Stimulated activated naive CD8-positive, alpha-beta T cell treated with anti-CD3 and anti-CD28 coated beads, Interleukin-15, Interleukin-2, amounts not matched to agents 100 ng/mL and 50 ng/mL, for 24 hours (primary cell): ENCODE data around the gene PPP1R18.
"Not testable (repeated sequence)": the region's sequence is repeated elsewhere in the genome, so short reads cannot be mapped to it uniquely, and the experiment has no call there.

Experiments used
- H3K27ac Mint-ChIP-seq: one replicate; pipeline ENCODE4 v1.8.0; 2021; ENCODE audit warnings: mild to moderate bottlenecking, mixed read lengths
- H3K27me3 Mint-ChIP-seq: one replicate; pipeline ENCODE4 v1.8.0; 2021; ENCODE audit warnings: mixed read lengths
- H3K36me3 Mint-ChIP-seq: one replicate; pipeline ENCODE4 v1.8.0; 2021; ENCODE audit warnings: low read depth, mixed read lengths
- H3K4me1 Mint-ChIP-seq: one replicate; pipeline ENCODE4 v1.8.0; 2021; ENCODE audit warnings: low read depth, mixed read lengths
- H3K4me3 Mint-ChIP-seq: one replicate; pipeline ENCODE4 v1.8.0; 2021; ENCODE audit warnings: mild to moderate bottlenecking, mixed read lengths
- H3K9me3 Mint-ChIP-seq: one replicate; pipeline ENCODE4 v1.8.0; 2021; ENCODE audit warnings: mixed read lengths

The PPP1R18 gene

GRCh38 chr6:30722280-30723112 lies 36.1 kb upstream of the PPP1R18 start:
- peaks cover 56% of the 10 kb centered on the region for H3K36me3 Mint-ChIP-seq
- H3K4me1 Mint-ChIP-seq = peaks cover 61% of the 10 kb centered on the region
- peak overlapping the region; percentile 99 for H3K4me3 Mint-ChIP-seq
- peak overlapping the region; percentile 99 for H3K27ac Mint-ChIP-seq
- no peaks in the 10 kb centered on the region for H3K27me3 Mint-ChIP-seq
- H3K9me3 Mint-ChIP-seq = no peaks in the 10 kb centered on the region

- H3K9me3 Mint-ChIP-seq, H3K27me3 Mint-ChIP-seq: not testable (repeated sequence)
- Mint-ChIP-seq H3K4me3 (peak overlapping the region; percentile 99), H3K4me1 (peaks cover 63% of the 10 kb centered on the region), H3K27ac (peak overlapping the region; percentile 99), H3K36me3 (peaks cover 58% of the 10 kb centered on the region)
Observed at GRCh38 chr6:30722025-30722279, 35.5 kb upstream of the PPP1R18 start.

- H3K4me1 Mint-ChIP-seq = peaks cover 66% of the 10 kb centered on the region
- H3K4me3 Mint-ChIP-seq = peak overlapping the region; percentile 99
- H3K27me3 Mint-ChIP-seq = no peaks in the 10 kb centered on the region
- peak overlapping the region; percentile 99 for H3K27ac Mint-ChIP-seq
- H3K36me3 Mint-ChIP-seq = peaks cover 60% of the 10 kb centered on the region
- no peaks in the 10 kb centered on the region for H3K9me3 Mint-ChIP-seq
Observed at GRCh38 chr6:30721198-30722024, 35.0 kb upstream of the PPP1R18 start.

GRCh38 chr6:30720738-30721197 lies 34.3 kb upstream of the PPP1R18 start:
- Mint-ChIP-seq H3K27ac (peak overlapping the region; percentile 99), H3K4me1 (peaks cover 71% of the 10 kb centered on the region), H3K36me3 (peaks cover 65% of the 10 kb centered on the region), H3K9me3 (no peaks in the 10 kb centered on the region), H3K27me3 (no peaks in the 10 kb centered on the region), H3K4me3 (peak overlapping the region; percentile 99)

GRCh38 chr6:30719791-30720737 lies 33.6 kb upstream of the PPP1R18 start, which contains the start of gene TUBB:
Gene TUBB, plus strand, starts transcription at chr6:30720352. Its CDS starts 155 bp downstream, at chr6:30720507.
- H3K27ac Mint-ChIP-seq = peak within 1 kb of the TSS; percentile 99
- H3K27me3 Mint-ChIP-seq = no peaks in the 10 kb centered on the region
- H3K4me1 Mint-ChIP-seq = peaks cover 72% of the 10 kb centered on the region
- no peaks in the 10 kb centered on the region for H3K9me3 Mint-ChIP-seq
- H3K4me3 Mint-ChIP-seq = peak within 1 kb of the TSS; percentile 99
- H3K36me3 Mint-ChIP-seq = peaks cover 66% of the 10 kb centered on the region

GRCh38 chr6:30719356-30719755 lies 32.9 kb upstream of the PPP1R18 start:
- peaks cover 69% of the 10 kb centered on the region for H3K4me1 Mint-ChIP-seq
- H3K27ac Mint-ChIP-seq = peak overlapping the region; percentile 99
- peaks cover 66% of the 10 kb centered on the region for H3K36me3 Mint-ChIP-seq
- peak overlapping the region; percentile 99 for H3K4me3 Mint-ChIP-seq
- no peaks in the 10 kb centered on the region for H3K27me3 Mint-ChIP-seq
- H3K9me3 Mint-ChIP-seq = no peaks in the 10 kb centered on the region

GRCh38 chr6:30717845-30718720 lies 31.6 kb upstream of the PPP1R18 start:
- peak overlapping the region; percentile 99 for H3K4me3 Mint-ChIP-seq
- H3K27ac Mint-ChIP-seq = peak overlapping the region; percentile 99
- peaks cover 57% of the 10 kb centered on the region for H3K4me1 Mint-ChIP-seq
- H3K27me3 Mint-ChIP-seq, H3K9me3 Mint-ChIP-seq: not testable (repeated sequence)
- peaks cover 63% of the 10 kb centered on the region for H3K36me3 Mint-ChIP-seq

- no peaks in the 10 kb centered on the region for H3K27me3 Mint-ChIP-seq
- peak within 1 kb of the TSS; percentile 99 for H3K27ac Mint-ChIP-seq
- peak within 1 kb of the TSS; percentile 94 for H3K4me3 Mint-ChIP-seq
- H3K36me3 Mint-ChIP-seq = peaks cover 63% of the 10 kb centered on the region
- H3K9me3 Mint-ChIP-seq = no peaks in the 10 kb centered on the region
- H3K4me1 Mint-ChIP-seq = peaks cover 55% of the 10 kb centered on the region
Observed at GRCh38 chr6:30717129-30717844, 30.8 kb upstream of the PPP1R18 start, which contains the start of gene MDC1. Gene MDC1, minus strand, starts transcription at chr6:30717281. Its CDS starts 2,106 bp downstream, at chr6:30715175.

GRCh38 chr6:30716879-30717128 lies 30.4 kb upstream of the PPP1R18 start:
- Mint-ChIP-seq H3K9me3 (no peaks in the 10 kb centered on the region), H3K4me1 (peaks cover 59% of the 10 kb centered on the region), H3K36me3 (peaks cover 63% of the 10 kb centered on the region), H3K27ac (peak overlapping the region; percentile 99), H3K4me3 (peak overlapping the region; percentile 94), H3K27me3 (no peaks in the 10 kb centered on the region)

- H3K4me1 Mint-ChIP-seq = peaks cover 53% of the 10 kb centered on the region
- peaks cover 68% of the 10 kb centered on the region for H3K36me3 Mint-ChIP-seq
- no peak overlapping the region for H3K27ac Mint-ChIP-seq
- no peak overlapping the region for H3K4me3 Mint-ChIP-seq
- H3K27me3 Mint-ChIP-seq = no peaks in the 10 kb centered on the region
- H3K9me3 Mint-ChIP-seq = no peaks in the 10 kb centered on the region
Observed at GRCh38 chr6:30714263-30714662, 27.8 kb upstream of the PPP1R18 start.

- Mint-ChIP-seq H3K9me3 (no peaks in the 10 kb centered on the region), H3K27me3 (no peaks in the 10 kb centered on the region), H3K4me3 (no peak overlapping the region), H3K36me3 (peaks cover 77% of the 10 kb centered on the region), H3K27ac (peak overlapping the region; percentile 5), H3K4me1 (peaks cover 38% of the 10 kb centered on the region)
Observed at GRCh38 chr6:30712441-30712945, 26.0 kb upstream of the PPP1R18 start.

GRCh38 chr6:30711758-30712380 lies 25.4 kb upstream of the PPP1R18 start:
- no peaks in the 10 kb centered on the region for H3K9me3 Mint-ChIP-seq
- H3K4me1 Mint-ChIP-seq = peaks cover 35% of the 10 kb centered on the region
- H3K27me3 Mint-ChIP-seq = no peaks in the 10 kb centered on the region
- peaks cover 78% of the 10 kb centered on the region for H3K36me3 Mint-ChIP-seq
- no peak overlapping the region for H3K4me3 Mint-ChIP-seq
- H3K27ac Mint-ChIP-seq = no peak overlapping the region
